SK-N-SH (cell line): ENCODE measurements around the gene KCTD17.

ENCODE experiments used
- EP300 ChIP-seq, 2 experiments: IDR thresholded peaks; 2 replicates each; pipeline versions ENCODE4 v1.4.0 to v1.6.1; 2012; ENCODE audit warnings: borderline replicate concordance in 1 of 2, low read depth in 1 of 2, low read length in 1 of 2
- FOSL2 ChIP-seq: IDR thresholded peaks from 2 replicates; pipeline ENCODE4 v1.4.0; 2012; ENCODE audit warnings: low read depth, mild to moderate bottlenecking, moderate library complexity, borderline replicate concordance
- FOXM1 ChIP-seq: IDR thresholded peaks from 2 replicates; pipeline ENCODE4 v1.4.0; 2012; ENCODE audit warnings: low read depth, mild to moderate bottlenecking
- GABPA ChIP-seq: IDR thresholded peaks from 2 replicates; pipeline ENCODE4 v1.4.0; 2012; ENCODE audit warnings: low read depth, mild to moderate bottlenecking
- JUND ChIP-seq: IDR thresholded peaks from 2 replicates; pipeline ENCODE4 v1.4.0; 2012
- MEF2A ChIP-seq: IDR thresholded peaks from 2 replicates; pipeline ENCODE4 v1.4.0; 2012; ENCODE audit warnings: low read depth, borderline replicate concordance
- MXI1 ChIP-seq: IDR thresholded peaks from 2 replicates; pipeline ENCODE4 v1.6.1; 2012; ENCODE audit warnings: mild to moderate bottlenecking, low read depth, low read length, improper control_type of control experiment
- POLR2AphosphoS5 ChIP-seq: IDR thresholded peaks from 2 replicates; pipeline ENCODE4 v1.6.1; 2012; ENCODE audit warnings: low read depth, low read length
- REST ChIP-seq: IDR thresholded peaks from 2 replicates; pipeline ENCODE4 v1.6.1; 2012; ENCODE audit warnings: mild to moderate bottlenecking, low read depth, low read length, moderate library complexity
- SMC3 ChIP-seq: IDR thresholded peaks from 2 replicates; pipeline ENCODE4 v1.6.1; 2012; ENCODE audit warnings: low read depth, low read length, improper control_type of control experiment
- YY1 ChIP-seq: IDR thresholded peaks from 2 replicates; pipeline ENCODE4 v1.4.0; 2012; ENCODE audit warnings: low read depth, mild to moderate bottlenecking
- TF ChIP-seq, protein P1 (sequence below): fragments of 200-600 bp; sonication (generic); IDR thresholded peaks from 2 replicates; pipeline ENCODE4 v1.6.1; 2017; ENCODE audit warnings: antibody characterized with exemption, mild to moderate bottlenecking, moderate library complexity

- TF ChIP-seq GABPA (no peak), EP300 (IDR thresholded peaks at IDR 0.05; ENCODE audit: borderline replicate concordance in 1 of 2, low read depth in 1 of 2, low read length in 1 of 2) (no peak), FOXM1 (no peak), FOSL2 (no peak), SMC3 (no peak), MXI1 (no peak; the same call in 1 of the 2 replicates), MEF2A (no peak), YY1 (no peak), REST (no peak), JUND (no peak), POLR2AphosphoS5 (no peak)
- TF ChIP-seq, protein P1, sequence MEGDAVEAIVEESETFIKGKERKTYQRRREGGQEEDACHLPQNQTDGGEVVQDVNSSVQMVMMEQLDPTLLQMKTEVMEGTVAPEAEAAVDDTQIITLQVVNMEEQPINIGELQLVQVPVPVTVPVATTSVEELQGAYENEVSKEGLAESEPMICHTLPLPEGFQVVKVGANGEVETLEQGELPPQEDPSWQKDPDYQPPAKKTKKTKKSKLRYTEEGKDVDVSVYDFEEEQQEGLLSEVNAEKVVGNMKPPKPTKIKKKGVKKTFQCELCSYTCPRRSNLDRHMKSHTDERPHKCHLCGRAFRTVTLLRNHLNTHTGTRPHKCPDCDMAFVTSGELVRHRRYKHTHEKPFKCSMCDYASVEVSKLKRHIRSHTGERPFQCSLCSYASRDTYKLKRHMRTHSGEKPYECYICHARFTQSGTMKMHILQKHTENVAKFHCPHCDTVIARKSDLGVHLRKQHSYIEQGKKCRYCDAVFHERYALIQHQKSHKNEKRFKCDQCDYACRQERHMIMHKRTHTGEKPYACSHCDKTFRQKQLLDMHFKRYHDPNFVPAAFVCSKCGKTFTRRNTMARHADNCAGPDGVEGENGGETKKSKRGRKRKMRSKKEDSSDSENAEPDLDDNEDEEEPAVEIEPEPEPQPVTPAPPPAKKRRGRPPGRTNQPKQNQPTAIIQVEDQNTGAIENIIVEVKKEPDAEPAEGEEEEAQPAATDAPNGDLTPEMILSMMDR = no peak
Observed at GRCh38 chr22:37018815-37019308, 32.7 kb upstream of the KCTD17 start.
